ENCODE results near the gene FSIP1.

FSIP1 gene

DNA sequence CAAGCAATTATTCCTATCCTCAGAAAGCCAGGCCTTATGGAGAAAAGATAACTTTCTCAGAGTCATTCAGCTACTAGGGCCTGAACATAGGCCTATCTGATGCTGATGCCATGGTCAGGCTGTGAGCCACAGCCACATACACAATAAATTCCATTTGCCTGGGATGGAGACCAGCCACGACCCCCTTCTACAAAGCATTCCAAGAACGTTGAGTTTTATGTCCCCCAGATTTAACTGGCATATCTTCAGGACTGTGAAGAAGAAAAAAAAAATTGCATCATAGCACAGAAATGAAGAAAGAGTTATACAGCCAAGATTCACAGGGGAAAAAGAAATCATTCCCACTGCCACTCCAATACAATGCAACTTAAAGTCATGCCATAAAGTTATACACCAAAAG lies 101.8 kb downstream of the FSIP1 start:
- DNase-seq = no peak

DNA sequence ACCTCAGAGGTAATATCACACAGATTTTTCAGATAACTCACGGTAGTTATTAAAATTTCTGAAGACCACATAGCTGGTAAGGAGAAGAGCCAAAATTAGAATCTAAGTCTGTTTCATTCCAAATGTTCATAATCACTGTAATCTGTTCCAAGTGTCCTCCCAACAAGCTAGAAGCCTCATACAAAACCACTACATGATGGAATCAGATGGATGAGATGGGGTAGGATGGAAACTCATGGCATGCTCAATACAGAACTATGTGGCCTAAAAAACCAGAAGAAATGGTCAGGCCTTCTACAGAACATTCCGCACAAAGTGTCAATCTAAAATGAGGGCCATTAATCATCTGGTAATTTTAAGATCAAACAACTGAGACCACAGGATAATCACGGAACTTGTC lies 110.0 kb downstream of the FSIP1 start:
- DNase-seq = no peak

DNA sequence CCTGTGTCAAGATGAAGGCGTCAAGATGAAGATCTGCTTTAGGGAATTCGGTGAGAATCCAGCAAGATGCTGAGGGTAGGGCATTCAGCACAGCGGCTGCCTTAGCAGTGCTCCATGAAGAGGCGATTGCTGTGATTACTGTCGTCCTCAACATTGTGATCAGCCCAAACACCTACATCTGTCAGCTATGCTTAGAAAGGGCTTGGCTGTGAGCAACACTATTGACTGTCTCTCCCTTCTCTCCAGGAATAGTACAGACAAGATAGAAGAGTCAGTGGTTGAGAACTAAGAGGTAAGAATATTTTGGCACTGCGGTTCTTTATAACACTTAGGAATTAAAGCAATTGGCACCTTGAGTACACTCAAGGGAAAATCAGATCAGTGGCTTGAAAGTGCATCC lies 110.5 kb downstream of the FSIP1 start:
- DNase-seq = no peak

DNA sequence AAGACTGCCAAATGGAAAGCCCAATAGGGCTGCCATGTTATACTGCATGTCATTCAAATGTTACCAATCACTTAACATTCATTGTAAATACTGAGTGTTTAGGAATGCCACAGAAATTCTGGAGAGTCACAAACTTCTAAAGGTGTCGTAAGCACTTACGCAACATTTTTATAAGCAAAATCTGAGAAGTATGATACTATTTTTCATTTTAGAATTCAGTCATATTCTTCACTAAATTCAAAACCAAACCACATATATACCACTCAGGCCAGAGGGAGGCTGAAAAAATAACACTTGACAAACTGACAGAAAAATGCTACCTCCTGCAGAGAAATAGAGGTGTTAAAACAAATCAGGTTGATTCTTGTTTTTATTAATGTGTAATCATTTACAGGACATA lies 112.0 kb downstream of the FSIP1 start:
- DNase-seq = no peak

DNA sequence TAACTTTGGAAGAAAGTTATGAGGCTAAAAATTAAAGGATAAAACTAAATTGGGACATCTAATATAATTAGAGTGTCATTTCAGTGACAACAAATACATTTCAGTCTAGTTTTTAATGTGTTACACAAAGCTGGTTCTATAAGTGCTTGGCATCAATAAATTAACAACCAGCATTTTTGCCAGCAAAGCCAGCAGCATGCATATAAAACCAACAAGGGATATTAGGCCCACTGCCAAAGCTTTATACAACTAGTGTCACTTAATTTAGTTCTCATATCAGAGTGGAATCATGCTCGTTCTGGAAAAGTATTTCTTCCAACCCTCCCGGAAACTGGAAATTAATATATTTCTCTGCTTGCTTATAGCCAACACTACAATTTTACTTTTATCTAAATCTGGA lies 113.0 kb downstream of the FSIP1 start:
- DNase-seq = no peak

DNA sequence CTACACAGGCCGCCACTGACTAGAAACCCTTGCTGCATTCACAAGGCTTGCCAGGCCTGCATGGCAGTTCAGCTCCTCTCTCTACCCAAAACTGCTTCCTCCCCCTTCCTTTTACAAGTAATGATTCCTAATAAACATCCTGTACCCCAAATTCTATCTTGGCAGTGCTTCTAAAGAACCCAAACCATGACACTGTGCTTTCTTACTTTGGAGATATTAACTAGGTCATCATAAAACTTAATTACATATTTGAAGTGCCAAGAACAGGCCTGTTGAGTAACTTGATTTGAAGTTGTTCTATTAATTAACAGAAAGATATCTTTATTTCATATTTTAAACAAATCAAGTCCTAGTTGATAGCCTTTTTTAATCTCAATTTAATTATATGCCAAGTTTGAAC lies 113.4 kb downstream of the FSIP1 start:
- no peak for DNase-seq

DNA sequence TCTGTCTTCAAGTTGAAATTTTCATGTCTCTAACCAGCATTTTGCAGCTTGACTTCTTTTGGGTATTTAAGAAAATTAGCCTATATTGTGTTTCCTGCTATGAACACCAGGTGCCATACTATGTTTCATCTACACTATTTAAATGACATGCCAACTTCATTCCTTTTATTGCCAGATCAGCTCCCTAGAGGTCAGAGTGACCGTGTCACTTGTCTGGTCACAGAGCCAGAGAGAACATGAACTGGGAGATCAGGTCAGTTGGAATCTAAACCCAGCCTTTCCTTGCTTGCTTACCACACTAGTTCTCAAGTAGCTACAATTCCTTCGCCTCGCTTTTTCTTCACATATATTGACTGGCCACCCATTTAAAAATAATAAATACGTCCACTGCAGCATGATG lies 114.2 kb downstream of the FSIP1 start:
- no peak for DNase-seq

DNA sequence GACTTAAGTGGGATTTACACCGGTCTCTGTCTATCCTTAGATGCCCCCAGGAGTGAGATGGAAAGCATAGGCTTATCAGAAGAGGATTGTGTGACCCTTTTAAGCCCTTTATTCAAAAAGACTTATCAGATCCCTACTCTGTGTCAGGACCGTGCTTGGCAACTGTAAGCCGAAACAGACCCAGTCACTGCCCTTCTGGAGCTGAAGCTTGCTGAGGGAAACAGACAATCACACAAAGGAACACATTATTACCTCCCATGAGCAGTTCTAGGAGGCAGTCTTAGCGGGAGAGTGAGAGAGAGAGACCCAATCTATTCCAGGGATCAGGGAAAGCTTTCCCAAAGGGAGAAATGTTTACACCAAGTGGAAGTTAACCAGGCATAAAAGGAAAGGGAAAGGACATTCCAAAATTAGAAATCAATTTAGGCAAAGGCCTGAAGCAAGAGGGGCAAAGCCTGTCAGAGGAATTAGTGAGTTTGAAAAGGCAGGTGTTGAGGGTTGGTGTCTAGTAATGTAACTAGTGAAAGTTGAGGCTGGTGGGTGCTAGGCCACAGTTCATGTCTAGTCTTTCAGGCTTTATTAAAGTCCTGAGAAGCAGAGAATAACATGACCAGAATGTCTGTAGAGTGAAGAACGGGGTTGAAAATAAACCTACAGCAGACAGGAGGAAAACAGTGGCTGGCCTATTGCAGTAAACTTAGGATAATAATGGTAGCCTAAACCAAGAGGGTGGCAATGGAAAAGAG lies 115.1 kb downstream of the FSIP1 start:
- DNase-seq = no peak

DNA sequence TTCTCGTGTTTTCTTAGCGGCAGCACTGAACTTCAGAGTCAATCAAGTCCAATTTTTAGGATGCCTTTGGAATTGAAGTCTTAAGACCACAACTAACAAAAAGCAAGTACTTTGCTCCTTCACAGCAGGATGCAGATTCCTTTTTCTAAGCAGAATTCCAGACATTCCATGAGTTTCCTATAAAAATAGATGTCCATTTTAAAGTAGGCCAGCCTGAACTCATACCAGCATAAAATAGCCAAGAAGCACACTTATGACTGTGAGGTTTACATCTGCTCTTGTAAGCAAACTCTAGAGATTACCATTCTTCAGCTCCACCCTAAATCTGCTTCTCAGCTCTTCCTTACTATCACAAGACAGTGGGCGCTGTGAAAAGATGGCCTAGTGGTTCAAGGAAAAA lies 116.0 kb downstream of the FSIP1 start:
- no peak for DNase-seq

DNA sequence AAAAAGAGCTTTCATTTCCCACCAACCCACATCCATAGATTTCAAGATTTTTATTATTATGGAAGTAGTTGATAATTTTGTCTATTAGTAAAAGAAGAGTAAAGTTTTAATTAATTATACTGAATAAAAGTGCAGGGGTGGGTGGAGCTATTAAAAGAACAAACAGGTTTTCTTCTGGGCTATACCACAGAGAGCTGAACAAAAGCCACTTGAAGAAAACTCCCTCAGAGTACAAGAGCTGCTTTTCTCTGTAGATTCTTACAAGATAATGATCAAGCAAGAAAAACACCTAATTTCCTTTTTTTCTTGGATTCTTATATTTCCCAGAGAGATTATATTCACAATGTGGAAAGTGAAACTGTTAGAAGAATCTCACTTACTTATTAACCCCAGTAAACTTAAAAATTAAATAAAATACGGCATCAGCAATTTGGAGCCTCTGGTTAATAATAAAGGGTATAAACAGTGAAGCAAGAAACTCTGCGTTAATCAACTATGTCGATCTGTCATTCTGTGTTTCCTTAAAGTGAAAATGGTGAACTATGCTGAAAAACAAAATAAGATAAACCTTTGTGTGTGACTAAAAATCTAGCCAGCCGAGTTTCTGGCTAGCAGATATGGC lies 116.9 kb downstream of the FSIP1 start:
- no peak for DNase-seq

DNA sequence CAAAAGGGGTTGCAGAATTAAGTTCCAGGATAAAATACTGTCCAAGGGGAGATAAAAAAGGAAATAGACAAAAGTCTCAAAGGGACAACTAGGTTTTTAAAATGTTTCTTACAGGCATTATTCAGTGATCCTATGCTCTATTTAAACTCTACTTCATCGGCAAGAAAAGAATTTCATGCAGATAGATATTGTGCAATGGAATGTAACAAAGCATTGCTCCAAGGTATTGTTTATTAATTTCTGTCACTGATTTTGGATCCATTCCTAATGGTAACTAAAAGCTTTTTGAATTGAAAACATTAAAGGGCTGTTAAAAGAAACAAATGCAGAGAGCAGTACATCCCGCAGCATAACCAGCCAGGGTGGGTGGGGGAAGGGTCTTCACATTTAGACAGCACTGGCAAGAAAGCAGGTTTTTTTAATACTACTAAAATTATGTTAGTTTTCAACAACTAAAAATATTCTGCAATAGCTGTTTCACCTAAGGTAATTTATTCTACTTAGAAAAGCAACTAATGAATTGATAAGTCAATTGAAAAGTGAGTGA lies 118.9 kb downstream of the FSIP1 start:
- no peak for DNase-seq

DNA sequence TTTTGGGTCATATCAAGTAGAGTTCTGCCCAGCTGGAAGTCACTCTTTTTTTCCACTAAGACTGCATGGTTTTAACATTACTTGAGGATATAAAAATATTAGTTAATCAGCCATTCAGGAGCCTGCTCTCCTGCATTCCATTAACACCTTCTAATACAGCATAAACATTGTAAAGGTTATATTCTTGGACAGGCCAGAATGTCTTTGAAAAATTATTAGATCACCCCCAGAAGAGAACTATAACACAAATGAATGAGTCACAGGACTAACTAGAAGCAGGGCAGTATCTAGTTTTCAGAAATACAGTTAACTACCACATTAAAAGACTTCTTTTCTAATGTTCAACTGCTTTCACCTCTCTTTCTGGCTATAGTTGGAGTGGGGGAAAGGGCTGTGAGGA lies 120.9 kb downstream of the FSIP1 start:
- no peak for DNase-seq

DNA sequence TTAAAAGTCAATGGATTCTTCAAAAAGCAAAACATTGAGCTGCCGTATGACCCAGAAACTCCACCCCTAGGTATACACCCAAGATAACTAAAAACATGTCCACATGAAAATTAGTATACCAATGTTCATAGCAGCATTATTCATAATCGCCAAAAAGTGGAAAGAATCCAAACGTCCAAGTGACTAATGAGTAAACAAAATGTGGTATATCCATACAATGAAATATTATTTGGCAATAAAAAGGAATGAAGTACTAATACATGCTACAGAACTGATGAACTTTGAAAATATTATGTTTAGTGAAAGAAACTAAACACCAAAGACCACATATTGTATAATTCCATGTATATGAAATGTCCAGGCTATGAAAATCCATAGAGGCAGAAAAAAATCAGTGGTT lies 123.9 kb downstream of the FSIP1 start:
- DNase-seq = no peak

DNA sequence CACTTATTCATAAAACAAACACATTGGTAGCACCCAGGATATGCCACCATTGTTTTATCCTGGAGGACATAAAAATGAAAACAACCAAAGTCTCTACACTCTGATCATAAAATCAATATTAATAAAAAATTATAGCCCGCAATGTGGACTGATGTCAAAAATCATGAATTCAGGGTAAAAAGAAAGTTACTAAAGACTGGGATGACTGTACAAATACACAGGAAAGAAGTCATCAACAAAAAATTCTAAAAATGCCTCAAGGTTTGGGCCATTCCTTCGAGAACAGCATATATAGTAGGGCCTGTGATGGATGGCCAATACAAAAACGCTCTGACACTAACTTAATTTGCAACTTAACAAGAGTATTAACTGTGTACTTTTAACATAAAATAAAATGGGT lies 125.0 kb downstream of the FSIP1 start:
- no peak for DNase-seq

DNA sequence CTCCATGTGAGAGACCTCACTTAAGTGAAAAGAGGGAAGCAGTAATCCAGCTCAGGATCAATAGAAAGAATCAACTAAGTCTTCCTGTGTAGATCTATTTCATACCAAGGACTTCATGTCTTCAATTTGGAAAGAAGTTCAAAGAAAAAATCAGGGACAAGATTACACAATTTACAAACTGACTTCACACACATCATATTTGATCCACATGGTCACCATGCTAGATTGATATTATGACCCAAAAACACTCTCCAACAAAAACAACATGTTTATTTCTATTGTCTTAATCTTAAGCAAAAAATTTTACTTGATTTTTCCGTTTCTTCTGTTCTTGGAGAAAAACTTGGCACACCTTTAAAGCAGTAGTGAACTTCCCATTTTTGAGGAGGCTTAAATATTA lies 125.5 kb downstream of the FSIP1 start:
- DNase-seq = no peak

DNA sequence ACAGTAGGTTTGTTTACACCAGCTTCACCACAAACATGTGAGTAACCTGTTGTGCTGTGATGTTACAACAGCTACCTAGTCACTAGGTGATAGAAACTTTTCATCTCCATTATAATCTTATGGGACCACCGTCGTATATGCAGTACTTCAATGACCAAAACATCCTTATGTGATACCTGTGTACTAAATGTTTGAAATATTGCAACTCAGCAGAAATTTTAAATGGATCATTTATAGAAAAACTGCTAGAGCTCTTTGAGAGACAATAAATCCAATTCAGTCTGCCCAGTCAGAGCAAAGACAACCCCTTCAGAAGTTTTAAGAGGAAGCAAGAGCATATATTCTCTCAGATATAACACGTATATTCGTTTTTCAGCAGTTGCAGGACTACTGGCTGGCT lies 128.3 kb downstream of the FSIP1 start:
- DNase-seq = no peak

DNA sequence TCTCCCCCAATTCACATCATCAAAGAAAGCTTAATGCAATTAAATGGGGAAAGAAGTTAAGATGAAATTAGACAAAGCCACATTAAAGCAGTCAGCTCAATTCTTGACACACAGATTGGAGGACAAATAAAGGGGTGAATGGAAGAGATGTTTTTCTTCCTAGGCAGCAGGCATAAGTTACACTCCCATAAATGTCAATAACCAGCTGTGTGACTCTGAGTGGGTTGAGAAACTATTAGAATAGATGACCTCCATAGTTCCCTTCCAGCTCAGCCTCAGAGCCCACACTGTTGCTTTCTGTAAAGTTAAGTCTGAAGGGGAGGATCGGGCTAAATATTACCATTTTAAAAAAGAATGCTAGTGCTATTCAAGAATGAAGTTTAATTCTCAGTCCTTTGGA lies 130.8 kb downstream of the FSIP1 start:
- no peak for DNase-seq

DNA sequence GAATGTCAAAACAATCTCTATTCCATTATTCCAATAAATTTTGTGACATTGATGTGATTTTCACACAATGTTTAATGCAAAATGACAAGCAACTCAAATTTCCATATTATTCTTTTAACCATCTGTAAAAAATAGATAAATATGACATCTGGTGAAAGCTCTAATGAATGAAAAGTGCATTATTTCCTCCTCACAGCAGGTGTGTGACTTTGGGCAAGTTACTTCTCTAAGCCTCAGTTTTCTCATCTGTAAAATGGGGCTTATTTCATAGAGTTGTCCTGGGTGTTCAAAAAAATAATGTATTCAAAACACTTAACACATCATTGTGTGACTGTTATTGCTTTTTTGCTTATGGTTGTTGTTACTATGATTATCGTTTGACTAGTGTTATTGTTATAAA lies 131.3 kb downstream of the FSIP1 start:
- DNase-seq = no peak

DNA sequence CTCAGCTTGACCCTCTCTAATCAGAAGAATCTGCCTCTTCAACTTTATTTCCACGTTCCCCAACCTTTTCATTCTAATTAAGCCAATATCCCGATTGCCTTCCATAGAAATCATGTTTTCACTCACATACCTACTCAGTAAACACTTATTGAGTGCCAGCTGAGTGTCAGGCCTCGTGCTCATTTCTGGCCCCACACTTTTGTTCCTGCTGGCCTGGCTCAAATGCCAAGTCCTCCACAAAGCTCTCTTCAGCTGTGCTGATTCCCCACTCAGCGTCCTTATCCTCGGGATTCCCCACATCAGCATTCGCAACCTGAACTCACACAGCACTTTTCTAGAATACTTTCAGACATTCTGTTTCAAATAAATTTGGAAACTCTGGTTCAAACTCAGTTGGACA lies 132.9 kb downstream of the FSIP1 start:
- DNase-seq = no peak

DNA sequence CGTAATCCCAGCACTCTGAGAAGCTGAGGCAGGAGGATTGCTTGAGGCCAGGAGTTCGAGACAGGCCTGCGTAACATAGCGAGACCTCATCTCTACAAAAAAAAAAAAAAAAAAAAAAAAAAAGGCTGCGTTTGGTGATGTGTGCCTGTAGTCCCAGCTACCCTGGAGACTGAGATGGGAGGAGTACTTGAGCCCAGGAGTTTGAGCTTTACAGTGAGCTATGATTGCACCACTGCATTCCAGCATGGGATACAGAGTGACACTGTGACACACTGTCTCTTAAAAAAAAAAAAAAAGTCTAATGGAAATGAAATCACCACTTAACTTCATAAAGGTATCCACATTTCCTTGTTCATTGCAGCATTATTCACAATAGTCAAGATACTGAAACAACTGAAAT lies 136.2 kb downstream of the FSIP1 start:
- no peak for DNase-seq

DNA sequence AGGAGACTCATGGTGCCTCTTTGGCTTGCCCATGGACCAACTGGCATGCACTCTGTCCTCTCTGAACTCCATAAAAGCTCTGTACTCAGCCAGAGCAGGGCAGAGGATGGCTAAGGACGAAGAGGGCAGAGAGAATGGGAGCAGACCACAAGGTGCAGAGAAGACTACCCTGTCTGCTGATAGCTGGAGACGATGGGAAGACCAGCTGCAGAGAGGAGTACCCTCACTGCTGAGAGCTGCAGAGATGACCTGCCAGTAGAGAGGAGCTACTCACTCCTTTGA lies 136.7 kb downstream of the FSIP1 start:
- no peak for DNase-seq

DNA sequence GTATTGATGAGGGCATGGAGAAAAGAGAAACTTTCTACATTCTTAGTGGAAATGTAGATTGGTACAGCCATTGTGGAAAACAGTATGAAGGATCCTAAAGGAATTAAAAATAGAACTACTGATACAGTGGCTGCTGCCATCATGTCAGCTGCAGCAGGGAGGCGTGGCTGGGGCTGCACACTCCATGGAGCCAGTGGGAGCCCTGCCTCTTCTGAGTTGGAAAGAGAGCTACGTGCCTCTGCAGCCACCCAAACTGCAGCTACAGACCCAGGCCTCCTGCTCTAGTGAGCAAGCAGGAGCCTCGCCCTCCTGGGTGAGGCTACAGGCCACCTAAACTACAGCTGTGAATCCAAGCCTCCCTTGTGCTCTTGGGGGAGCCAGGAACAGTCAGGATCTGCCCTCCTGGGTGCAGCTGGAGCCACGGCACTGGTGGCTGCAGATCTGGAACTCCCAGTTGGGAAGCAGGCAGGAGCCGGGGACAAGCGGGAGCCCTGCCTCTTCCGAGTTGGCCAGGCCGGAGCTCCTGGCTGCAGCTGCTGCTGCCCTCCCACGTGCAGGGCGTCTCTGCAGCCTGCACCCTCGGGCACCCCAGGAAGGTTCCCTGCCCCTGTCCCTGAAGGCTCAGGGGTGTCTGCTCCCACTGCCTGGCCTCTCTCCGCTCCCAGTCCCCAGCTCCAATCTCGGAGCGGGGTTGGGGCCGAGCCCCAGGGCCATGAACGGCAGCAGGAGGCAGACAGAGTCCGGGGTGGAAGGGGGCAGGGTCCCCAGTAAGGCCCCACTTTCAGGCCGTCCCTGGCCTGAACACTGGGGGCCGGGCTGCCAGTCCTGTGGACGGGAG lies 137.3 kb downstream of the FSIP1 start:
- peak; percentile 28 for DNase-seq

DNA sequence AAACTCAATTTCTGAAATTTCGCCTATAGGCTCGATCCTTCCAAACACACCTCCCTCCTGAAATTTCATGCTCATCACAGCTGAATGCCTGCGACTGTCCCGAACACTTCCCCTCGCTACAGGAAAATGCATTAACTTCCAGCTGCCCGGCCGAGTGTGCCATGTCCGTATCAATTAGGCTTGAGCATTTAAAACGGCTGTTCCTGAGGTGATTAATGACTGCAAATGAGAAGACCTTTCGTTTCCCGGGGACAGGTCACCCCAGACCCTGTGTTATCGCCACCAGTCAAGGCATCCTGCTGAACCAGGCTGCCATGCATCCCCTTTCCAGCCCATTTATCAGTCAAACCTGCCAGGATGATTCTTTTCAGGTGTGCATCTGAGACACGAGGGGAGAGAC lies 138.5 kb downstream of the FSIP1 start:
- DNase-seq = peak; percentile 83

DNA sequence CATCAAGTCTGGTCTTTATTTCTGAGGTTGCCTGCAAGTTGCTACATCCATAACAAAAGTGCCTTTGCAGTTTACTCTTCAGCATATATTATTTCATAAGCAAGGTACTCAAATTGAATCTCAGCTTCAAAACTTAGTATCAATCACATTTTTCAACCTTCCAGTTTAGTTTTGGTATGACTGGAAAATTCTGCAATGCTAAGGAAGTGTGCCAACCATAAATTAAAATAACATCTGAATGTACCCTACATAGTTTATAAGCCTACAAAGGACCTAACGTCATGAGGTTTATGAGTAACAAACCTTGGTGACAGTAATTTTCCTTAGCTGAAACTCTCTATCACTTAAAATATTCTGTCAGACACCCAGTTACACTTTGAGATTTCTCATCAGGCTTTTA lies 138.9 kb downstream of the FSIP1 start:
- DNase-seq = no peak
